OCI-M1 (cell line): ENCODE results near the gene KRTAP10-1.
"Not testable (repeated sequence)": the region's sequence is repeated elsewhere in the genome, so short reads cannot be mapped to it uniquely, and the experiment has no call there.

Source experiments
- DNase-seq: peaks from one replicate; lab custom pipeline; 2025; lab: John Stamatoyannopoulos, UW

KRTAP10-1 gene

GRCh38 chr21:44539991-44540666 is at the start of gene KRTAP10-1:
Gene KRTAP10-1, minus strand, starts transcription at chr21:44540195. Its CDS starts 45 bp downstream, at chr21:44540150.
- no peak for DNase-seq

- DNase-seq = no peak
These were observed 49.1 kb upstream of the KRTAP10-1 start for GRCh38 chr21:44589094-44589493.

GRCh38 chr21:44585892-44586291 is 45.9 kb upstream of the KRTAP10-1 start:
- no peak for DNase-seq

DNA sequence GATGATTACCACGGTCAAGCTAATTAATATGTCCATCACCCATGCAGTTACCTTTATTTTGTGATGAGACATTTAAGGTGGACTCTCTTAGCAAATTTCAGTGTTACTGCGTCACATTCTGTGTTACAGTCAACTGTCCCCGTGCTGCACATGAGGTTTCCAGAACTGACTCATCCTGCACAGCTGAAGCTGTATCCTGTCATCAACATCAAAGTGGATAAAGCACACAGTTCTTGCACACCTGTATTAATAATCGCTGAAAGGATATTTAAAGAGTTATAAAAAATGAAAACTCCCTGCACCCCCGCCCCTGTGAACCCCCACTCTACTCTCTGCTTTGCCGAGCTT is 43.8 kb upstream of the KRTAP10-1 start:
- DNase-seq = no peak

DNA sequence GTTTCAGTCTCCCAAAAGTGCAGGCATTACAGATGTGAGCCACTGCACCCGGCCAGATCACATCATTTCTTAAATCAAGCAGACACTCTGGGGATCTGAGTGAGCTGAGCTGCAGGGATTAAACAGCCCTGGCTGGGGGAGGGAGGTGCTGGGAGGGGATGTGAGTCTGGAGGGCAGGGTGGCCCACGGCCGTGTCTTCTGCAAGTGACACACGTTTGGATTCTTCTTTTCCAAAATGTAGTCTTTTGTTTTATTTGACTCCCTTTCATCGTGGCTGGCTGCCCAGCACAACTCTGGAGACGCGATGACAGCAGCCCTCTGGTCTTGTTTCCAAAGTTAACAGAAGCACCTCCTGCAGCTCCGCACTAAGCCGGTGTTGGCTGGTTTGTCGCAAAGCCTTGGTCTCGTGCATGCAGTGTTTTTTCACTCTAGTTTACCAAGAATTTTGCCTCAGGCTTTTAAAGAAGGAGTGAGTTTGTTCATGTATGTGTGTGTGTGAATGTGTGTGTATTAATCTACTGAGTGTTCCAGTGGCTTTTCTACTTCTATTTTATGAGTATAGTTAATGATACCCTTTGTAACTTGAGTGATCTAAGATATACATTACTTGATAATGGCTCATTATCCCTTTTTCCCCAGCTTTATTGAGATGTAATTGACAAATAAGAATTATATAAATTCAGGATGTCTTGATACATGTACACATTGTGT is 43.2 kb upstream of the KRTAP10-1 start:
- no peak for DNase-seq

DNA sequence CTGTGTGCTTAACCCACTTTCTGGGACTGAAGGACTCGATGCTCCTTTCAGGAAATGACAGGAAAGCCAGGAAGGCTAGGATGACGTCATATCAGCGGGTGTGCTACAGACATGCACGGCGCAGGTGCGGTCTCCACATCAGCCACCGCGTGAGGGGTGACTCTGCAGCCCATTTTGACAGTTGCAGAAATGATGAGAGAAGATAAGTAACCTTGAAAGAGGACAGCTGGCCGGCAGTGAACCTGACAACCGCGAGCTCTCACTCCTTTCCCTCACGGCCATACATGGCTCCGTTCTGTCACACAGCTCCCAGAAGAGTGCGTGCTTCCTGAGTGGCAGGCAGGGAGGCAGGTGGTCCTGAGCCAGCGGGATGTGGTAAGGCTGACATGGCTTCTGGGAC is 42.1 kb upstream of the KRTAP10-1 start:
- DNase-seq = no peak

DNA sequence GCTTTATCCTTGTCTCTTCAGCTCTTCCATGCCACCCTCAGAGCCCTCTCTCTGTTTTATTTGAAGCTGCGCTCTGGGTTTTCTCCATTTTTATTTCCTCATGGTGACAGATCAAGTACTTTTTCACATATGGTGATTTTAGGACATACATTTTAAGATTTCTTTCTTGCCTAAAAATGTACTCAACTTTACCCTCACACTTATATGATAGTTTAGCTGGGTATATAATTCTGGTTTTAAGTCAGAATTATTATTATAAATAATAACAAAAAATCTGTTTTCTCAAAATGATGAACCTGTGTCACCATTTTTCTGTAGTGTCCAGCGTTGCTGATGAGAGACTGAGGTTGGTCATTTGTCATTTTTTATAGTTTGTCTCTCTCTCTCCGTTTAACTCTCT is 41.2 kb upstream of the KRTAP10-1 start:
- DNase-seq = no peak

- not testable (repeated sequence) for DNase-seq
These were observed 40.3 kb upstream of the KRTAP10-1 start, which contains the start of gene KRTAP10-5 for GRCh38 chr21:44580231-44580821. Gene KRTAP10-5, minus strand, starts transcription at chr21:44580604. Its CDS starts 26 bp downstream, at chr21:44580578.

DNA sequence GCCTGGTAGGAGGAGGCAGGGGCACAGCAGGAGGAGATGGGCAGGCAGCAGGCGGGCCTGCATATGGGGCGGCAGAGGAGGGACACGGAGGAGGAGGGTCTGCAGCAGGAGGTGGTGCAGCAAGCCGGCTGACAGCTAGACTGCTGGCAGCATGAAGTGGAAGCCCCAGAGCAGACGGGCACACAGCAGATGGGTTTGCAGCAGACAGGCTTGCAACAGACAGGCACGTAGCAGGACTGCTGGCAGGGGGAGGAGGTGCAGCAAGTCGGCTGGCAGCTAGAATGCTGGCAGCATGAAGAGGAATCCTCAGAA is 39.8 kb upstream of the KRTAP10-1 start:
- DNase-seq = no peak

GRCh38 chr21:44579056-44579832 is 39.2 kb upstream of the KRTAP10-1 start:
- no peak for DNase-seq

GRCh38 chr21:44578371-44579055 is 38.5 kb upstream of the KRTAP10-1 start:
- no peak for DNase-seq

DNA sequence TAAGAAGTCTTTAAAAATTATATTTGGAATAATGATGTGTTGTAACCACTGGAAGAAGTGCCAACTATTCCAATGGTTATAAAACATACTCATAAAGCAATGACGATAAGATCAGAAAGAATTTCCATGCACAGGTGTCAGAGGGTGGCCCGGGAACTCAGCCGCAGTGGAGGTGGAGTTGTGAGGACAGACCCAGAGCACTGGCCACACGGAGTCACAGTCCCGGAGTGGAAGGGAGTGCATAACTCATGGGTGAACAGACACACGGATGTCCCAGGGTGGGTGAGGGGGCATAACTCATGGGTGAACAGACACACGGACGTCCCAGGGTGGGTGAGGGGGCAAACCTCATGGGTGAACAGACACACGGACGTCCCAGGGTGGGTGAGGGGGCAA is 36.0 kb upstream of the KRTAP10-1 start:
- no peak for DNase-seq

- DNase-seq = no peak
These were observed 35.5 kb upstream of the KRTAP10-1 start for GRCh38 chr21:44575307-44576024.

- no peak for DNase-seq
These were observed 34.7 kb upstream of the KRTAP10-1 start for GRCh38 chr21:44574457-44575306.

- DNase-seq = not testable (repeated sequence)
These were observed 33.8 kb upstream of the KRTAP10-1 start, which contains the start of gene KRTAP10-4 for GRCh38 chr21:44573630-44574456. Gene KRTAP10-4, plus strand, starts transcription at chr21:44573729. Its CDS starts 30 bp downstream, at chr21:44573759.

GRCh38 chr21:44572959-44573583 is 33.1 kb upstream of the KRTAP10-1 start:
- DNase-seq = no peak

GRCh38 chr21:44571844-44572782 is 32.1 kb upstream of the KRTAP10-1 start:
- no peak for DNase-seq

DNA sequence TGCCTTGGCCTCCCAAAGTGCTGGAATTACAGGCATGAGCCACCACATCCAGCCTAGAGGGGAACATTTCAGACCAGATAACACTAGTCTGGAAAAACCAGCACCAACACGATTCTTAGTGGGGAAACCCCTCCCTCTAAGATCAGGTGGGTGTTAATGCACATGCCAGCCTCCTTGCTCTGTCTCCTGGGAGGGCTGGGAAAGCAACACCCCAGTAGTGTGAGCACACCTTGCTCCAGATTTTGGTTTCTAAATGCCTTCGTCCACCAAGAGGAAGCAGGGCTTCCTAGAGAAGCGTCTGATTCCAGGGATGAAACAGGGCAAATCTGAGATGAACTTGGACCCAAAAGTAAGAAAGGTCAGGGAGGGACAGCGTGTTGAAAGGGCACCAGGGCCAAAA is 31.3 kb upstream of the KRTAP10-1 start:
- DNase-seq = no peak
